ENCODE measurements around the gene CORO2B.

The CORO2B gene

GRCh38 chr15:68701886-68702285, 123.1 kb downstream of the CORO2B start:
- TF ChIP-seq POLR2AphosphoS5 (IDR thresholded peaks at IDR 0.05; ENCODE audit: borderline replicate concordance, low read depth, low read length) (no peak), EZH2 (IDR thresholded peaks at IDR 0.05) (no peak), FOXP2 (optimal IDR thresholded peaks at IDR 0.05; ENCODE audit: control extremely low read depth, extremely low read length, insufficient read depth) (no peak)
- Histone ChIP-seq H3K4me3 (no peak overlapping the region), H3K9me3 (ENCODE audit: low read depth, low read length) (no peaks in the 10 kb centered on the region), H3K36me3 (ENCODE audit: insufficient read depth, low read length) (no peaks in the 10 kb centered on the region), H3K27ac (no peak overlapping the region), H3K9ac (ENCODE audit: insufficient read length) (no peak overlapping the region)
- no peak for DNase-seq (ENCODE audit: low read depth, low spot score)

GRCh38 chr15:68704496-68705021, 125.8 kb downstream of the CORO2B start:
- no peaks in the 10 kb centered on the region for H3K9me3 ChIP-seq (ENCODE audit: low read depth, low read length)
- TF ChIP-seq EZH2 (IDR thresholded peaks at IDR 0.05): no peak
- TF ChIP-seq FOXP2 (optimal IDR thresholded peaks at IDR 0.05; ENCODE audit: control extremely low read depth, extremely low read length, insufficient read depth): no peak
- TF ChIP-seq POLR2AphosphoS5 (IDR thresholded peaks at IDR 0.05; ENCODE audit: borderline replicate concordance, low read depth, low read length): no peak
- DNase-seq (ENCODE audit: low read depth, low spot score): no peak
- H3K27ac ChIP-seq: no peak overlapping the region
- no peaks in the 10 kb centered on the region for H3K36me3 ChIP-seq (ENCODE audit: insufficient read depth, low read length)
- H3K9ac ChIP-seq (ENCODE audit: insufficient read length): no peak overlapping the region
- no peak overlapping the region for H3K4me3 ChIP-seq

GRCh38 chr15:68706256-68706655, 127.5 kb downstream of the CORO2B start:
- Histone ChIP-seq H3K9ac (ENCODE audit: insufficient read length) (no peak overlapping the region), H3K36me3 (ENCODE audit: insufficient read depth, low read length) (no peaks in the 10 kb centered on the region), H3K27ac (no peak overlapping the region), H3K9me3 (ENCODE audit: low read depth, low read length) (no peaks in the 10 kb centered on the region), H3K4me3 (no peak overlapping the region)
- TF ChIP-seq POLR2AphosphoS5 (IDR thresholded peaks at IDR 0.05; ENCODE audit: borderline replicate concordance, low read depth, low read length): no peak
- no peak for TF ChIP-seq EZH2 (IDR thresholded peaks at IDR 0.05)
- no peak for TF ChIP-seq FOXP2 (optimal IDR thresholded peaks at IDR 0.05; ENCODE audit: control extremely low read depth, extremely low read length, insufficient read depth)
- no peak for DNase-seq (ENCODE audit: low read depth, low spot score)

- H3K9ac ChIP-seq (ENCODE audit: insufficient read length): no peak overlapping the region
- no peak overlapping the region for H3K4me3 ChIP-seq
- no peaks in the 10 kb centered on the region for H3K36me3 ChIP-seq (ENCODE audit: insufficient read depth, low read length)
- H3K27ac ChIP-seq: no peak overlapping the region
- no peak for DNase-seq (ENCODE audit: low read depth, low spot score)
- H3K9me3 ChIP-seq (ENCODE audit: low read depth, low read length): no peaks in the 10 kb centered on the region
- no peak for TF ChIP-seq FOXP2 (optimal IDR thresholded peaks at IDR 0.05; ENCODE audit: control extremely low read depth, extremely low read length, insufficient read depth)
- no peak for TF ChIP-seq POLR2AphosphoS5 (IDR thresholded peaks at IDR 0.05; ENCODE audit: borderline replicate concordance, low read depth, low read length)
- no peak for TF ChIP-seq EZH2 (IDR thresholded peaks at IDR 0.05)
Measured at GRCh38 chr15:68706931-68707330, 128.1 kb downstream of the CORO2B start.

GRCh38 chr15:68707386-68707785, 128.6 kb downstream of the CORO2B start:
- Histone ChIP-seq H3K9ac (ENCODE audit: insufficient read length) (no peak overlapping the region), H3K4me3 (no peak overlapping the region), H3K9me3 (ENCODE audit: low read depth, low read length) (no peaks in the 10 kb centered on the region), H3K36me3 (ENCODE audit: insufficient read depth, low read length) (no peaks in the 10 kb centered on the region), H3K27ac (no peak overlapping the region)
- no peak for DNase-seq (ENCODE audit: low read depth, low spot score)
- TF ChIP-seq EZH2 (IDR thresholded peaks at IDR 0.05): no peak
- no peak for TF ChIP-seq POLR2AphosphoS5 (IDR thresholded peaks at IDR 0.05; ENCODE audit: borderline replicate concordance, low read depth, low read length)
- no peak for TF ChIP-seq FOXP2 (optimal IDR thresholded peaks at IDR 0.05; ENCODE audit: control extremely low read depth, extremely low read length, insufficient read depth)

- no peaks in the 10 kb centered on the region for H3K9me3 ChIP-seq (ENCODE audit: low read depth, low read length)
- no peak for DNase-seq (ENCODE audit: low read depth, low spot score)
- H3K9ac ChIP-seq (ENCODE audit: insufficient read length): no peak overlapping the region
- H3K4me3 ChIP-seq: no peak overlapping the region
- H3K36me3 ChIP-seq (ENCODE audit: insufficient read depth, low read length): no peaks in the 10 kb centered on the region
- TF ChIP-seq POLR2AphosphoS5 (IDR thresholded peaks at IDR 0.05; ENCODE audit: borderline replicate concordance, low read depth, low read length) (no peak), FOXP2 (optimal IDR thresholded peaks at IDR 0.05; ENCODE audit: control extremely low read depth, extremely low read length, insufficient read depth) (no peak), EZH2 (IDR thresholded peaks at IDR 0.05) (no peak)
- no peak overlapping the region for H3K27ac ChIP-seq
Measured at GRCh38 chr15:68709876-68710275, 131.1 kb downstream of the CORO2B start.

GRCh38 chr15:68710536-68710935, 131.7 kb downstream of the CORO2B start:
- no peak for DNase-seq (ENCODE audit: low read depth, low spot score)
- no peaks in the 10 kb centered on the region for H3K36me3 ChIP-seq (ENCODE audit: insufficient read depth, low read length)

GRCh38 chr15:68711406-68711805, 132.6 kb downstream of the CORO2B start:
- no peak for DNase-seq (ENCODE audit: low read depth, low spot score)
- TF ChIP-seq FOXP2 (optimal IDR thresholded peaks at IDR 0.05; ENCODE audit: control extremely low read depth, extremely low read length, insufficient read depth): no peak
- no peak for TF ChIP-seq POLR2AphosphoS5 (IDR thresholded peaks at IDR 0.05; ENCODE audit: borderline replicate concordance, low read depth, low read length)
- no peak for TF ChIP-seq EZH2 (IDR thresholded peaks at IDR 0.05)
- Histone ChIP-seq H3K9me3 (ENCODE audit: low read depth, low read length) (no peaks in the 10 kb centered on the region), H3K36me3 (ENCODE audit: insufficient read depth, low read length) (no peaks in the 10 kb centered on the region), H3K27ac (no peak overlapping the region), H3K4me3 (no peak overlapping the region), H3K9ac (ENCODE audit: insufficient read length) (no peak overlapping the region)

More at GRCh38 chr15:68710536-68710935, 131.7 kb downstream of the CORO2B start:
- Histone ChIP-seq H3K4me3 (no peak overlapping the region), H3K9me3 (ENCODE audit: low read depth, low read length) (no peaks in the 10 kb centered on the region), H3K27ac (no peak overlapping the region), H3K9ac (ENCODE audit: insufficient read length) (no peak overlapping the region)
- no peak for TF ChIP-seq FOXP2 (optimal IDR thresholded peaks at IDR 0.05; ENCODE audit: control extremely low read depth, extremely low read length, insufficient read depth)
- no peak for TF ChIP-seq POLR2AphosphoS5 (IDR thresholded peaks at IDR 0.05; ENCODE audit: borderline replicate concordance, low read depth, low read length)
- TF ChIP-seq EZH2 (IDR thresholded peaks at IDR 0.05): no peak

GRCh38 chr15:68712886-68713285, 134.1 kb downstream of the CORO2B start:
- H3K27ac ChIP-seq: no peak overlapping the region
- no peak overlapping the region for H3K4me3 ChIP-seq
- no peak overlapping the region for H3K9ac ChIP-seq (ENCODE audit: insufficient read length)
- TF ChIP-seq EZH2 (IDR thresholded peaks at IDR 0.05) (no peak), FOXP2 (optimal IDR thresholded peaks at IDR 0.05; ENCODE audit: control extremely low read depth, extremely low read length, insufficient read depth) (no peak), POLR2AphosphoS5 (IDR thresholded peaks at IDR 0.05; ENCODE audit: borderline replicate concordance, low read depth, low read length) (no peak)
- no peak for DNase-seq (ENCODE audit: low read depth, low spot score)
- no peaks in the 10 kb centered on the region for H3K9me3 ChIP-seq (ENCODE audit: low read depth, low read length)
- no peaks in the 10 kb centered on the region for H3K36me3 ChIP-seq (ENCODE audit: insufficient read depth, low read length)

All from SK-N-MC (cell line).